Kidney (tissue), 2 donors: ENCODE measurements around the gene CD46. TPM values are rescaled to one million over a fixed set of nuclear protein-coding genes. Genes with fewer than 3 reads are reported as not detected.

Source experiments
- polyA plus RNA-seq: library from polyadenylated mRNA; stranded (reverse); fragments of 350-450 nt; fragmentation: Illumina TruSeq; extraction: RNeasy Lipid Tissue Mini Kit (QIAGEN cat#74804); gene quantifications from one replicate; pipeline ENCODE4 v1.2.3, GENCODE V29; 2014; ENCODE audit warnings: low read depth, low replicate concordance; ENCODE audit not compliant: insufficient read depth
- total RNA-seq: library from RNA; stranded (reverse); fragmentation: NEBNext Ultra II Directional; extraction: Animal tissue kit (Norgen Biotek cat#: 25700); gene quantifications from one replicate; pipeline ENCODE4 v1.2.1, GENCODE V29; 2021
- donor health status: DM: yes; HTN: yes; CAD: no.

CD46 gene
- total and polyA plus RNA-seq, 2 donors from 2014 or later = 119 to 269 TPM

Other genes with a start within 250 kb of the CD46 start
- gene CR1L, start 106.9 kb upstream of the CD46 start, total RNA-seq = 0.44 TPM
- gene CR1L, start 106.9 kb upstream of the CD46 start, polyA plus RNA-seq = 1.4 TPM
- 50.9 TPM for gene CD34, start 159.1 kb downstream of the CD46 start, total RNA-seq
- 69.4 TPM for gene CD34, start 159.1 kb downstream of the CD46 start, polyA plus RNA-seq